Endothelial cell of umbilical vein (primary cell): ENCODE results near the gene TBX1. TPM values are rescaled to one million over a fixed set of nuclear protein-coding genes. Genes with fewer than 3 reads are reported as not detected.

Source experiments
- BruUV-seq: library from RNA; stranded (reverse); fragments of 400-500 nt; replicated peaks from 2 replicates; lab custom pipeline; 2021; lab: Mats Ljungman, UMichigan
- CTCF ChIA-PET: fragments of 300-600, 350-600 bp; sonication (Branson Sonifier 250); formaldehyde crosslinking; loops from one replicate; lab custom pipeline; 2021; ENCODE audit warnings: antibody characterized with exemption, inconsistent platforms; lab: Charles Lee
- POLR2A ChIA-PET: fragments of 300-600, 350-600 bp; sonication (Branson Sonifier 250); formaldehyde crosslinking; loops from one replicate; lab custom pipeline; 2021; ENCODE audit warnings: antibody characterized with exemption, inconsistent platforms; lab: Charles Lee
- DNase-seq: peaks from one replicate; pipeline ENCODE4 v3.0.0-alpha.2; 2011; ENCODE audit warnings: low read depth, low spot score
- FAIRE-seq: peaks from 2 replicates; lab custom pipeline; 2011; peaks lifted over from hg19 to GRCh38; lab: Jason Lieb, UNC
- H2AFZ ChIP-seq: 2 replicates; pipeline ENCODE4 v1.6.0; 2012; ENCODE audit warnings: low read depth, low read length, control low read depth, inconsistent platforms
- H3K27ac ChIP-seq: 2 replicates; pipeline ENCODE4 v1.5.1; 2011; ENCODE audit warnings: low read depth, mild to moderate bottlenecking, control low read depth, low read length, moderate library complexity; ENCODE audit not compliant: insufficient read depth
- H3K27me3 ChIP-seq, 2 experiments: 2 replicates each; pipeline versions ENCODE4 v1.6.0 to v1.6.1; 2011; ENCODE audit warnings: low read length in 2 of 2, mixed read lengths in 1 of 2; ENCODE audit not compliant: control insufficient read depth in 2 of 2, insufficient read depth in 2 of 2
- H3K36me3 ChIP-seq, 2 experiments: 2 replicates in 1 of 2; 3 replicates in 1 of 2; pipeline ENCODE4 v1.5.1; 2011; ENCODE audit warnings: low read length in 2 of 2, mild to moderate bottlenecking in 1 of 2, moderate library complexity in 1 of 2; ENCODE audit not compliant: control insufficient read depth in 2 of 2, insufficient read depth in 2 of 2; ENCODE audit errors: extremely low read depth in 1 of 2
- H3K4me1 ChIP-seq: 3 replicates; pipeline ENCODE4 v1.5.1; 2011; ENCODE audit warnings: mild to moderate bottlenecking, low read length; ENCODE audit not compliant: control insufficient read depth, insufficient read depth; ENCODE audit errors: extremely low read depth
- H3K4me2 ChIP-seq: 2 replicates; pipeline ENCODE4 v1.6.1; 2011; ENCODE audit warnings: low read length, control low read depth, mixed read lengths; ENCODE audit not compliant: insufficient read depth
- H3K4me3 ChIP-seq, 3 experiments: fragments of 200-600 bp in 1 of 3; sonication (generic), shearing (Covaris generic) in 1 of 3; replicated peaks in 1 of 3; 2 replicates each; pipeline ENCODE4 v1.5.1; 2011 to 2016; ENCODE audit warnings: control low read depth in 3 of 3, low read length in 3 of 3, mild to moderate bottlenecking in 2 of 3, inconsistent platforms in 1 of 3, low read depth in 1 of 3, moderate library complexity in 1 of 3; ENCODE audit not compliant: insufficient read depth in 1 of 3
- H3K79me2 ChIP-seq: 2 replicates; pipeline ENCODE4 v1.6.0; 2012; ENCODE audit warnings: low read length, inconsistent platforms; ENCODE audit not compliant: control insufficient read depth, insufficient read depth
- H3K9ac ChIP-seq: replicated peaks from 2 replicates; pipeline ENCODE3; 2011; ENCODE audit warnings: low read length, control low read depth; ENCODE audit not compliant: insufficient read depth; ENCODE audit errors: extremely low read depth
- H3K9me1 ChIP-seq: replicated peaks from 3 replicates; pipeline ENCODE4 v1.6.0; 2011; ENCODE audit warnings: mild to moderate bottlenecking, low read length; ENCODE audit not compliant: control insufficient read depth, insufficient read depth; ENCODE audit errors: extremely low read depth
- H3K9me3 ChIP-seq: replicated peaks from 2 replicates; pipeline ENCODE4 v1.5.1; 2012; ENCODE audit warnings: low read length, inconsistent platforms; ENCODE audit not compliant: control insufficient read depth, insufficient read depth
- H4K20me1 ChIP-seq: replicated peaks from 2 replicates; pipeline ENCODE3; 2011; ENCODE audit warnings: mild to moderate bottlenecking, low read length; ENCODE audit not compliant: control insufficient read depth, insufficient read depth; ENCODE audit errors: extremely low read depth
- EZH2 ChIP-seq: IDR thresholded peaks from 2 replicates; pipeline ENCODE4 v1.6.1; 2012; ENCODE audit warnings: borderline replicate concordance, low read depth, mild to moderate bottlenecking, moderate library complexity, low read length, inconsistent platforms; ENCODE audit not compliant: severe bottlenecking
- FOS ChIP-seq: IDR thresholded peaks from 2 replicates; pipeline ENCODE4 v1.6.1; 2011; ENCODE audit warnings: mild to moderate bottlenecking, low read length, moderate library complexity, borderline replicate concordance; ENCODE audit not compliant: insufficient read depth
- GATA2 ChIP-seq: IDR thresholded peaks from 2 replicates; pipeline ENCODE4 v1.7.0; 2011; ENCODE audit warnings: low read depth, mild to moderate bottlenecking, moderate library complexity, mixed read lengths, low read length; ENCODE audit not compliant: insufficient read length, insufficient read depth
- JUN ChIP-seq: IDR thresholded peaks from 2 replicates; pipeline ENCODE4 v1.6.1; 2011; ENCODE audit warnings: borderline replicate concordance, low read depth; ENCODE audit not compliant: insufficient read length, insufficient read depth
- MAX ChIP-seq: IDR thresholded peaks from 2 replicates; pipeline ENCODE4 v1.6.1; 2011; ENCODE audit not compliant: insufficient read depth, insufficient read length
- MYC ChIP-seq: IDR thresholded peaks from one replicate; pipeline ENCODE4 v1.6.1; 2011; ENCODE audit warnings: mild to moderate bottlenecking, low read depth, low read length
- POLR2A ChIP-seq: IDR thresholded peaks from 2 replicates; pipeline ENCODE4 v1.6.1; 2012; ENCODE audit warnings: low read depth, mild to moderate bottlenecking, control low read depth, low read length
- POLR2AphosphoS5 ChIP-seq: IDR thresholded peaks from 2 replicates; pipeline ENCODE4 v1.6.1; 2012; ENCODE audit warnings: low read depth, mild to moderate bottlenecking, control low read depth, low read length, moderate library complexity; ENCODE audit not compliant: insufficient read depth
- dilution Hi-C: fragments of 300-500 bp; cut with MboI; formaldehyde crosslinking; loops from one replicate; pipeline ENCODE4 v1.15.0; 2019; ENCODE audit warnings: low sequenced_read_pairs; ENCODE audit not compliant: extremely low pct_ligation_motif_present
- intact Hi-C: fragments of 100-400 bp; cut with micrococcal nuclease; formaldehyde crosslinking; loops from one replicate; pipeline ENCODE4 v1.10.0; 2022
- polyA plus RNA-seq, 4 experiments: library from polyadenylated mRNA; depleted of rRNA in 3 of 4; stranded (reverse) in 3 of 4; unstranded in 1 of 4; fragments of >200 nt; gene quantifications; 2 replicates each; pipeline versions ENCODE4 v1.2.1 to v1.2.3, GENCODE V29; 2011 to 2012; ENCODE audit warnings: missing spikeins in 1 of 4
- total RNA-seq: library from RNA; stranded (reverse); gene quantifications from 2 replicates; pipeline ENCODE4 v1.2.3, GENCODE V29; 2021
- TF ChIP-seq, protein P1 (sequence below), 2 donors: IDR thresholded peaks; 1 replicate in 1 of 2; 2 replicates in 1 of 2; pipeline ENCODE4 v1.5.1; 2011; ENCODE audit warnings: low read length in 2 of 2, mild to moderate bottlenecking in 2 of 2, moderate library complexity in 2 of 2, control low read depth in 1 of 2, inconsistent platforms in 1 of 2, low read depth in 1 of 2; ENCODE audit not compliant: insufficient read depth in 1 of 2; ENCODE audit errors: extremely low read depth in 1 of 2

TBX1 gene
- total and polyA plus RNA-seq, 2 donors (not counting 3 experiments of a cell fraction or from before 2014, with no cell fraction given): 11.0 to 30.2 TPM

DNA sequence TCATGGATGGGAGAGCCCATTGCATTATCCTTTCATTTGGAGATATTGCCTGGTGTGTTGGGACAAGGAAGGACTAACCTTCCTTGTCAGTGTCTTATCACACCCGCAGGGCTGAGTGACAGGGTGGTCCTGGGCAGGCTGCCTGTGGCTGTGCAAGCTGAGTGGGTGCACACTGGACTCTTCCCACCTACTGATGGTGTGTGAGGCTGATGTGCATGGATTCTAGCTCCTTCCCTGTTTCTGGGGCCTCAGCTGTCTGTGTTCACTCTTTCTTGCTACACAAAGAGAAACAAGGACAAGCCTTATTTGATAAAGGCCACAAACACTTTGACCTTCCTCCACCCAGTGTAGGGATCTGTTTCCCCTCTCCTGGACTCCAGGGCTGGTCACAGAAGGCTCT is 22.0 kb downstream of the TBX1 start:
- Histone ChIP-seq H3K4me2 (no peak overlapping the region), H3K9me1 (no peaks in the 10 kb centered on the region), H3K79me2 (no peaks in the 10 kb centered on the region), H3K27ac (no peak overlapping the region), H3K9me3 (no peaks in the 10 kb centered on the region), H3K4me1 (no peaks in the 10 kb centered on the region), H3K27me3 (peaks cover 0 to 3% of the 10 kb centered on the region in 2 experiments), H4K20me1 (no peaks in the 10 kb centered on the region), H3K36me3 (no peaks in the 10 kb centered on the region), H3K4me3 (no peak overlapping the region), H2AFZ (no peak overlapping the region), H3K9ac (no peak overlapping the region)
- TF ChIP-seq MYC (no peak), FOS (no peak), POLR2AphosphoS5 (no peak), GATA2 (no peak), MAX (no peak), JUN (no peak), EZH2 (no peak), POLR2A (no peak)
- TF ChIP-seq, protein P1, sequence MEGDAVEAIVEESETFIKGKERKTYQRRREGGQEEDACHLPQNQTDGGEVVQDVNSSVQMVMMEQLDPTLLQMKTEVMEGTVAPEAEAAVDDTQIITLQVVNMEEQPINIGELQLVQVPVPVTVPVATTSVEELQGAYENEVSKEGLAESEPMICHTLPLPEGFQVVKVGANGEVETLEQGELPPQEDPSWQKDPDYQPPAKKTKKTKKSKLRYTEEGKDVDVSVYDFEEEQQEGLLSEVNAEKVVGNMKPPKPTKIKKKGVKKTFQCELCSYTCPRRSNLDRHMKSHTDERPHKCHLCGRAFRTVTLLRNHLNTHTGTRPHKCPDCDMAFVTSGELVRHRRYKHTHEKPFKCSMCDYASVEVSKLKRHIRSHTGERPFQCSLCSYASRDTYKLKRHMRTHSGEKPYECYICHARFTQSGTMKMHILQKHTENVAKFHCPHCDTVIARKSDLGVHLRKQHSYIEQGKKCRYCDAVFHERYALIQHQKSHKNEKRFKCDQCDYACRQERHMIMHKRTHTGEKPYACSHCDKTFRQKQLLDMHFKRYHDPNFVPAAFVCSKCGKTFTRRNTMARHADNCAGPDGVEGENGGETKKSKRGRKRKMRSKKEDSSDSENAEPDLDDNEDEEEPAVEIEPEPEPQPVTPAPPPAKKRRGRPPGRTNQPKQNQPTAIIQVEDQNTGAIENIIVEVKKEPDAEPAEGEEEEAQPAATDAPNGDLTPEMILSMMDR (IDR thresholded peaks at IDR 0.05; ENCODE audit: extremely low read depth in 1 of 2, insufficient read depth in 1 of 2, low read depth in 1 of 2, low read length in 2 of 2): no peak
- dilution Hi-C loops: no loop called here
- ChIA-PET CTCF (interaction anchor here (1.0 to 1.6 kb wide), 4 partner anchors 9 to 128 kb away, joined by 3 to 5 read pairs (median 4); no protein-coding TSS in a partner anchor), POLR2A (interaction anchor here (0.6 kb wide), 1 partner anchor 19 kb away, joined by 4 read pairs; no protein-coding TSS in a partner anchor)
- no TSS peak for BruUV-seq
- DNase-seq (no peak), FAIRE-seq (no peak)
- intact Hi-C loops: no loop called here
